IMR-90 (cell line): Measurements from ENCODE around the gene TTC38. TPM values are rescaled to one million over a fixed set of nuclear protein-coding genes. Genes with fewer than 3 reads are reported as not detected.

Experiments used
- ATAC-seq: fragments of 200-7000 bp; cut with Tn5 transposase; 2 replicates; pipeline ENCODE4 v1.9.1; 2020; ENCODE audit warnings: low read depth, mild to moderate bottlenecking, moderate library complexity
- BruUV-seq: library from RNA; stranded (reverse); fragments of 400-500 nt; replicated peaks from 2 replicates; lab custom pipeline; 2021; lab: Mats Ljungman, UMichigan
- CTCF ChIA-PET: fragments of 300-600 bp; formaldehyde crosslinking; extraction: SDS; loops from one replicate; lab custom pipeline; 2021; ENCODE audit warnings: antibody characterized with exemption; lab: Yijun Ruan, JAX
- POLR2A ChIA-PET: fragments of 300-600 bp; sonication (Branson Sonifier 250); formaldehyde crosslinking; loops from one replicate; lab custom pipeline; 2022; ENCODE audit warnings: antibody characterized with exemption; ENCODE audit not compliant: unreplicated experiment; lab: Charles Lee
- DNase-seq: peaks from one replicate; pipeline ENCODE4 v3.0.0; 2013
- H2AFZ ChIP-seq: replicated peaks from 2 replicates; pipeline ENCODE3; 2013; ENCODE audit warnings: low read length, mild to moderate bottlenecking; ENCODE audit not compliant: poor library complexity
- H2AK5ac ChIP-seq: 2 replicates; pipeline ENCODE4 v1.6.1; 2013; ENCODE audit warnings: low read depth, low read length, inconsistent platforms
- H2AK9ac ChIP-seq: replicated peaks from 2 replicates; pipeline ENCODE3; 2013; ENCODE audit warnings: mild to moderate bottlenecking, low read depth, low read length, moderate library complexity; ENCODE audit not compliant: poor library complexity
- H2BK120ac ChIP-seq: 2 replicates; pipeline ENCODE4 v1.6.1; 2013; ENCODE audit warnings: low read depth, low read length, inconsistent platforms
- H2BK15ac ChIP-seq: 3 replicates; pipeline ENCODE4 v1.6.1; 2013; ENCODE audit warnings: low read depth, low read length, inconsistent platforms
- H2BK20ac ChIP-seq: 2 replicates; pipeline ENCODE4 v1.6.1; 2013; ENCODE audit warnings: low read depth, mild to moderate bottlenecking, inconsistent platforms, low read length, moderate library complexity
- H2BK5ac ChIP-seq: 2 replicates; pipeline ENCODE4 v1.6.1; 2013; ENCODE audit warnings: mild to moderate bottlenecking, low read depth, low read length, inconsistent platforms; ENCODE audit not compliant: poor library complexity, severe bottlenecking
- H3K14ac ChIP-seq: replicated peaks from 2 replicates; pipeline ENCODE4 v1.6.1; 2013; ENCODE audit warnings: low read depth, low read length, inconsistent platforms
- H3K18ac ChIP-seq: 2 replicates; pipeline ENCODE4 v1.6.1; 2013; ENCODE audit warnings: low read depth, low read length, control low read depth
- H3K23ac ChIP-seq: 2 replicates; pipeline ENCODE4 v1.6.1; 2013; ENCODE audit warnings: low read depth, low read length, inconsistent platforms
- H3K27ac ChIP-seq: 2 replicates; pipeline ENCODE4 v1.5.1; 2013; ENCODE audit warnings: mild to moderate bottlenecking, control low read depth, low read length; ENCODE audit not compliant: insufficient read depth
- H3K27me3 ChIP-seq: 2 replicates; pipeline ENCODE4 v1.6.1; 2013; ENCODE audit warnings: low read length; ENCODE audit not compliant: control insufficient read depth, insufficient read depth
- H3K36me3 ChIP-seq: 2 replicates; pipeline ENCODE4 v1.6.1; 2013; ENCODE audit warnings: low read length, mixed read lengths; ENCODE audit not compliant: control insufficient read depth, insufficient read depth
- H3K4ac ChIP-seq: 2 replicates; pipeline ENCODE4 v1.6.1; 2013; ENCODE audit warnings: low read depth, low read length, inconsistent platforms
- H3K4me1 ChIP-seq: 2 replicates; pipeline ENCODE4 v1.6.1; 2013; ENCODE audit warnings: low read length, mixed read lengths; ENCODE audit not compliant: control insufficient read depth, insufficient read depth
- H3K4me2 ChIP-seq: 2 replicates; pipeline ENCODE4 v1.6.1; 2013; ENCODE audit warnings: low read depth, mild to moderate bottlenecking, control low read depth, low read length, moderate library complexity
- H3K4me3 ChIP-seq: 2 replicates; pipeline ENCODE4 v1.5.1; 2013; ENCODE audit warnings: low read depth, mild to moderate bottlenecking, control low read depth, low read length, moderate library complexity; ENCODE audit not compliant: insufficient read depth
- H3K56ac ChIP-seq: 2 replicates; pipeline ENCODE4 v1.6.1; 2013; ENCODE audit warnings: low read length, inconsistent platforms; ENCODE audit not compliant: insufficient read depth; ENCODE audit errors: extremely low read depth
- H3K79me1 ChIP-seq, 2 experiments: 2 replicates each; pipeline ENCODE4 v1.6.1; 2013; ENCODE audit warnings: low read length in 2 of 2, inconsistent platforms in 1 of 2, low read depth in 1 of 2
- H3K9ac ChIP-seq: 2 replicates; pipeline ENCODE4 v1.6.1; 2013; ENCODE audit warnings: low read depth, low read length, control low read depth
- H3K9me1 ChIP-seq: 2 replicates; pipeline ENCODE4 v1.6.1; 2013; ENCODE audit warnings: low read length, inconsistent platforms; ENCODE audit not compliant: insufficient read depth
- H3K9me3 ChIP-seq: 2 replicates; pipeline ENCODE4 v1.6.1; 2013; ENCODE audit warnings: low read length; ENCODE audit not compliant: control insufficient read depth, insufficient read depth
- H4K20me1 ChIP-seq: 2 replicates; pipeline ENCODE4 v1.6.1; 2013; ENCODE audit warnings: low read length, inconsistent platforms; ENCODE audit not compliant: insufficient read depth
- H4K5ac ChIP-seq: 2 replicates; pipeline ENCODE4 v1.6.1; 2013; ENCODE audit warnings: mild to moderate bottlenecking, low read depth, low read length, control low read depth
- H4K8ac ChIP-seq, 2 experiments: 2 replicates each; pipeline ENCODE4 v1.6.1; 2013; ENCODE audit warnings: low read depth in 2 of 2, low read length in 2 of 2, control low read depth in 1 of 2, inconsistent platforms in 1 of 2
- H4K91ac ChIP-seq: 2 replicates; pipeline ENCODE4 v1.6.1; 2013; ENCODE audit warnings: low read depth, low read length, inconsistent platforms; ENCODE audit not compliant: insufficient read depth
- BHLHE40 ChIP-seq: fragments of 150-350 bp; IDR thresholded peaks from 2 replicates; pipeline ENCODE4 v1.6.1; 2016; ENCODE audit warnings: mild to moderate bottlenecking, low read depth, low read length
- CEBPB ChIP-seq: IDR thresholded peaks from 2 replicates; pipeline ENCODE4 v1.6.1; 2012; ENCODE audit warnings: low read depth, low read length, improper control_type of control experiment
- CHD1 ChIP-seq: IDR thresholded peaks from 2 replicates; pipeline ENCODE4 v1.6.1; 2012; ENCODE audit warnings: low read depth, low read length, improper control_type of control experiment
- FOS ChIP-seq: fragments of 150-350 bp; IDR thresholded peaks from 2 replicates; pipeline ENCODE4 v1.6.1; 2016; ENCODE audit warnings: low read depth, low read length
- MAFK ChIP-seq: IDR thresholded peaks from 2 replicates; pipeline ENCODE4 v1.6.1; 2012; ENCODE audit warnings: low read depth, low read length, improper control_type of control experiment
- MAZ ChIP-seq: IDR thresholded peaks from 2 replicates; pipeline ENCODE4 v1.6.1; 2012; ENCODE audit warnings: low read depth, mild to moderate bottlenecking, low read length, improper control_type of control experiment, moderate library complexity, borderline replicate concordance
- MXI1 ChIP-seq: IDR thresholded peaks from 2 replicates; pipeline ENCODE4 v1.6.1; 2012; ENCODE audit warnings: low read depth, mild to moderate bottlenecking, low read length, moderate library complexity, borderline replicate concordance
- NFE2L2 ChIP-seq: fragments of 150-350 bp; IDR thresholded peaks from 2 replicates; pipeline ENCODE4 v1.6.1; 2016; ENCODE audit warnings: low read depth, mild to moderate bottlenecking, low read length
- POLR2A ChIP-seq: IDR thresholded peaks from 2 replicates; pipeline ENCODE4 v1.6.1; 2012; ENCODE audit warnings: mild to moderate bottlenecking, low read depth, low read length
- RAD21 ChIP-seq: IDR thresholded peaks from 2 replicates; pipeline ENCODE4 v1.6.1; 2012; ENCODE audit warnings: low read length, improper control_type of control experiment
- RCOR1 ChIP-seq: IDR thresholded peaks from 2 replicates; pipeline ENCODE4 v1.6.1; 2012; ENCODE audit warnings: mild to moderate bottlenecking, low read length, improper control_type of control experiment; ENCODE audit not compliant: insufficient replicate concordance
- RFX5 ChIP-seq: IDR thresholded peaks from 2 replicates; pipeline ENCODE4 v1.8.0; 2012; ENCODE audit warnings: low read depth, mild to moderate bottlenecking, low read length, moderate library complexity
- SMC3 ChIP-seq: fragments of 150-350 bp; IDR thresholded peaks from 2 replicates; pipeline ENCODE4 v1.6.1; 2016; ENCODE audit warnings: low read depth, mild to moderate bottlenecking, antibody characterized with exemption, low read length, moderate library complexity
- WGBS, 2 experiments: methylation state at CpG; one replicate each; pipeline versions ENCODE4 v1.1.5 to v1.1.7; 2013; ENCODE audit warnings: missing lambda C conversion rate in 2 of 2; ENCODE audit not compliant: insufficient read length in 1 of 2; ENCODE audit errors: extremely low coverage in 2 of 2; 5-methylcytosine and 5-hydroxymethylcytosine counted together
- dilution Hi-C: fragments of 300-500 bp; cut with HindIII; formaldehyde crosslinking; loops from one replicate; pipeline ENCODE4 v1.14.3; 2018; ENCODE audit warnings: low sequenced_read_pairs; ENCODE audit not compliant: unreplicated experiment
- in situ Hi-C: fragments of 300-500 bp; cut with MboI; formaldehyde crosslinking; loops from 3 replicates; pipeline ENCODE4 v1.14.3; 2019; ENCODE audit warnings: low sequenced_read_pairs, inconsistent platforms, mixed read lengths
- intact Hi-C: fragments of 100-400 bp; cut with micrococcal nuclease; formaldehyde crosslinking; loops from 2 replicates; pipeline ENCODE4 v1.10.0; 2022
- polyA plus RNA-seq, 3 experiments: library from polyadenylated mRNA; depleted of rRNA; stranded (reverse); fragments of >200 nt; gene quantifications; 2 replicates each; pipeline ENCODE4 v1.2.3, GENCODE V29; 2012; ENCODE audit warnings: low replicate concordance in 1 of 3
- total RNA-seq: library from RNA; depleted of rRNA; stranded (reverse); fragments of >200 nt; gene quantifications from 2 replicates; pipeline ENCODE4 v1.2.3, GENCODE V29; 2012
- TF ChIP-seq, protein P1 (sequence below): fragments of 150-350 bp; IDR thresholded peaks from 2 replicates; pipeline ENCODE4 v1.6.1; 2016; ENCODE audit warnings: low read depth, mild to moderate bottlenecking, low read length, moderate library complexity, borderline replicate concordance
- TF ChIP-seq, protein P2 (sequence below): fragments of 150-350 bp; IDR thresholded peaks from 2 replicates; pipeline ENCODE4 v1.6.1; 2017; ENCODE audit warnings: mild to moderate bottlenecking, antibody characterized with exemption, low read length, low read depth
- TF ChIP-seq, protein P3 (sequence below): conservative IDR thresholded peaks from 2 replicates; pipeline ENCODE4 v1.5.1; 2012; ENCODE audit warnings: mild to moderate bottlenecking, low read depth, low read length, improper control_type of control experiment

The TTC38 gene
- total and polyA plus RNA-seq, 2 of the 4 experiments (the other 2 are of a cell fraction): 43.6 to 52.3 TPM

DNA sequence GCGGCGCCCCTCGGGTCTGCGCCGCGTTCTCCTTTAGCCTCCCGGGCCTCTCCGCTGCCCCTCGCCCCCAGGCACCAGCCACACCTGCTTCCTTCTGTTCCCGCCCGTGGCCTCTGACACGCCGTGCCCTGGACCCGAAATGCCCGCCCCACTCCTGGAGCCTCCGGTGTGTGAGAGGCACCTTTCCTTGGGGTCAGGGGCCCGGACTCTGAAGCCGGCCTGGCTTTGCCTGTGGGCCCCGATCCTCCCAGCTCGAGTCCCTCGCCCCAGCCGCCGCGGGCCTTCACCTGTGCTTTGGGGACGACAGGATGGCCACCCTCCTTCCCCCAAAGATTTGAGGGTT is 17.1 kb upstream of the TTC38 start:
- intact Hi-C loops (no loop called here), in situ Hi-C loops (no loop called here), dilution Hi-C loops (no loop called here)
- Histone ChIP-seq H3K79me1 (peaks cover 15 to 42% of the 10 kb centered on the region in 2 experiments), H3K4me3 (peak overlapping the region; percentile 96), H3K27me3 (no peaks in the 10 kb centered on the region), H2BK20ac (no peak overlapping the region), H4K8ac (peak overlapping the region; percentile 89 to 91), H4K91ac (peak overlapping the region; percentile 36; the same call in 1 of the 2 replicates), H3K36me3 (peaks cover 3% of the 10 kb centered on the region; the same call in 1 of the 2 replicates), H3K56ac (no peak overlapping the region), H2AK5ac (peak overlapping the region; percentile 75), H3K4ac (peak overlapping the region; percentile 72), H3K14ac (peak overlapping the region; percentile 84), H3K4me1 (peaks cover 4% of the 10 kb centered on the region; the same call in 1 of the 2 replicates), H3K18ac (no peak overlapping the region), H3K9me3 (no peaks in the 10 kb centered on the region), H3K23ac (peak overlapping the region; percentile 77; the same call in 1 of the 2 replicates), H4K5ac (no peak overlapping the region), H3K9ac (peak overlapping the region; percentile 75), H2BK5ac (no peak overlapping the region), H3K4me2 (peak overlapping the region; percentile 68), H3K9me1 (peaks cover 21% of the 10 kb centered on the region), H3K27ac (peak overlapping the region; percentile 68; the same call in 1 of the 2 replicates), H2BK120ac (no peak overlapping the region), H4K20me1 (no peaks in the 10 kb centered on the region; the same call in 1 of the 2 replicates), H2BK15ac (no peak overlapping the region), H2AK9ac (peak overlapping the region; percentile 96), H2AFZ (peak overlapping the region; percentile 94)
- CTCF ChIA-PET: no interaction called here
- ATAC-seq (no peak), DNase-seq (no peak)
- WGBS, 2 experiments: 18% methylated on average over 20 of the region's 25 CpGs; no CpG with 5 or more reads in 1 of the 2 experiments
- no TSS peak for BruUV-seq
- POLR2A ChIA-PET: interaction anchor here (0.9 kb wide), 1 partner anchor 17 kb away, joined by 4 read pairs; the partner anchor contains the start of gene TTC38
- TF ChIP-seq POLR2A: no peak
- TF ChIP-seq MAZ: no peak
- TF ChIP-seq RFX5: no peak
- no peak for TF ChIP-seq CHD1
- no peak for TF ChIP-seq BHLHE40
- no peak for TF ChIP-seq MAFK
- no peak for TF ChIP-seq NFE2L2
- TF ChIP-seq, protein P1, sequence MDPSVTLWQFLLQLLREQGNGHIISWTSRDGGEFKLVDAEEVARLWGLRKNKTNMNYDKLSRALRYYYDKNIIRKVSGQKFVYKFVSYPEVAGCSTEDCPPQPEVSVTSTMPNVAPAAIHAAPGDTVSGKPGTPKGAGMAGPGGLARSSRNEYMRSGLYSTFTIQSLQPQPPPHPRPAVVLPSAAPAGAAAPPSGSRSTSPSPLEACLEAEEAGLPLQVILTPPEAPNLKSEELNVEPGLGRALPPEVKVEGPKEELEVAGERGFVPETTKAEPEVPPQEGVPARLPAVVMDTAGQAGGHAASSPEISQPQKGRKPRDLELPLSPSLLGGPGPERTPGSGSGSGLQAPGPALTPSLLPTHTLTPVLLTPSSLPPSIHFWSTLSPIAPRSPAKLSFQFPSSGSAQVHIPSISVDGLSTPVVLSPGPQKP: no peak
- TF ChIP-seq RCOR1: no peak
- TF ChIP-seq, protein P2, sequence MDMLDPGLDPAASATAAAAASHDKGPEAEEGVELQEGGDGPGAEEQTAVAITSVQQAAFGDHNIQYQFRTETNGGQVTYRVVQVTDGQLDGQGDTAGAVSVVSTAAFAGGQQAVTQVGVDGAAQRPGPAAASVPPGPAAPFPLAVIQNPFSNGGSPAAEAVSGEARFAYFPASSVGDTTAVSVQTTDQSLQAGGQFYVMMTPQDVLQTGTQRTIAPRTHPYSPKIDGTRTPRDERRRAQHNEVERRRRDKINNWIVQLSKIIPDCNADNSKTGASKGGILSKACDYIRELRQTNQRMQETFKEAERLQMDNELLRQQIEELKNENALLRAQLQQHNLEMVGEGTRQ: no peak
- TF ChIP-seq FOS: no peak
- TF ChIP-seq, protein P3, sequence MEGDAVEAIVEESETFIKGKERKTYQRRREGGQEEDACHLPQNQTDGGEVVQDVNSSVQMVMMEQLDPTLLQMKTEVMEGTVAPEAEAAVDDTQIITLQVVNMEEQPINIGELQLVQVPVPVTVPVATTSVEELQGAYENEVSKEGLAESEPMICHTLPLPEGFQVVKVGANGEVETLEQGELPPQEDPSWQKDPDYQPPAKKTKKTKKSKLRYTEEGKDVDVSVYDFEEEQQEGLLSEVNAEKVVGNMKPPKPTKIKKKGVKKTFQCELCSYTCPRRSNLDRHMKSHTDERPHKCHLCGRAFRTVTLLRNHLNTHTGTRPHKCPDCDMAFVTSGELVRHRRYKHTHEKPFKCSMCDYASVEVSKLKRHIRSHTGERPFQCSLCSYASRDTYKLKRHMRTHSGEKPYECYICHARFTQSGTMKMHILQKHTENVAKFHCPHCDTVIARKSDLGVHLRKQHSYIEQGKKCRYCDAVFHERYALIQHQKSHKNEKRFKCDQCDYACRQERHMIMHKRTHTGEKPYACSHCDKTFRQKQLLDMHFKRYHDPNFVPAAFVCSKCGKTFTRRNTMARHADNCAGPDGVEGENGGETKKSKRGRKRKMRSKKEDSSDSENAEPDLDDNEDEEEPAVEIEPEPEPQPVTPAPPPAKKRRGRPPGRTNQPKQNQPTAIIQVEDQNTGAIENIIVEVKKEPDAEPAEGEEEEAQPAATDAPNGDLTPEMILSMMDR: no peak
- no peak for TF ChIP-seq RAD21
- TF ChIP-seq MXI1: no peak
- TF ChIP-seq CEBPB: no peak
- TF ChIP-seq SMC3: no peak
